Osteocyte (in vitro differentiated cells): ENCODE data around the gene STXBP4. TPM values are rescaled to one million over a fixed set of nuclear protein-coding genes. Genes with fewer than 3 reads are reported as not detected.

Experiments
- DNase-seq: peaks from one replicate; pipeline ENCODE4 v3.0.0; 2021; ENCODE audit warnings: mixed read lengths; ENCODE audit not compliant: unreplicated experiment; ENCODE audit errors: extremely low spot score
- H3K27ac Mint-ChIP-seq: one replicate; pipeline ENCODE4 v1.8.0; 2021; ENCODE audit warnings: mild to moderate bottlenecking, mixed read lengths; ENCODE audit not compliant: unreplicated experiment
- H3K27me3 Mint-ChIP-seq: one replicate; pipeline ENCODE4 v1.8.0; 2021; ENCODE audit warnings: mixed read lengths; ENCODE audit not compliant: unreplicated experiment
- H3K36me3 Mint-ChIP-seq: one replicate; pipeline ENCODE4 v1.8.0; 2021; ENCODE audit warnings: mixed read lengths; ENCODE audit not compliant: unreplicated experiment
- H3K4me1 Mint-ChIP-seq: one replicate; pipeline ENCODE4 v1.8.0; 2021; ENCODE audit warnings: mixed read lengths; ENCODE audit not compliant: unreplicated experiment
- H3K4me3 Mint-ChIP-seq: one replicate; pipeline ENCODE4 v1.8.0; 2021; ENCODE audit warnings: mild to moderate bottlenecking, moderate library complexity, mixed read lengths; ENCODE audit not compliant: unreplicated experiment
- H3K9me3 Mint-ChIP-seq: one replicate; pipeline ENCODE4 v1.8.0; 2021; ENCODE audit warnings: mixed read lengths; ENCODE audit not compliant: unreplicated experiment
- CTCF ChIP-seq: fragments of 200-600 bp; sonication (generic); IDR thresholded peaks from 2 replicates; pipeline ENCODE4 v1.5.0; 2021; ENCODE audit warnings: antibody characterized with exemption, mild to moderate bottlenecking, moderate library complexity
- total RNA-seq: library from RNA; stranded (reverse); gene quantifications from 2 replicates; pipeline ENCODE4 v1.2.1, GENCODE V29; 2021

STXBP4 gene
- total RNA-seq, 1 donor from 2014 or later, result 20.8 TPM

DNA sequence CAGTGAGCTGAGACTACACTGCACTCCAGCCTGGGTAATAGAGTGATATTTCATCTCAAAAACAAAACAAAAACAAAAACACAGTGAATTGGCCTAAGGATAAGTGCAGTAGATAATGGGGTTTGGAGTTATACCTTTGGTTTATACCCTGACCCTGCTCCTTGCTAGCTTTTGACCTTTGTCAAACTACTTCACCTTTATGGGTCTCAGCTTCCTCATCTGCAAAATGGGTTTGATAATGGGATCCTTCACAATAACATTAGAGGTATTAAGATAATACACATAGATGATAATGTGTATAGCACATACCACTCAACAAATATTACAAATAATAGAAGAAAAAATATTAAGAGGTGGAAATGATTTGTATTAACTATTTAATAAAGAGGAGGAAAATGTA, 85.9 kb downstream of the STXBP4 start:
- peaks cover 6% of the 10 kb centered on the region for H3K9me3 Mint-ChIP-seq
- no peak for DNase-seq
- no peak overlapping the region for H3K4me3 Mint-ChIP-seq
- no peaks in the 10 kb centered on the region for H3K27me3 Mint-ChIP-seq
- H3K4me1 Mint-ChIP-seq, result no peaks in the 10 kb centered on the region
- H3K36me3 Mint-ChIP-seq, result peaks cover 8% of the 10 kb centered on the region
- no peak for TF ChIP-seq CTCF
- no peak overlapping the region for H3K27ac Mint-ChIP-seq

DNA sequence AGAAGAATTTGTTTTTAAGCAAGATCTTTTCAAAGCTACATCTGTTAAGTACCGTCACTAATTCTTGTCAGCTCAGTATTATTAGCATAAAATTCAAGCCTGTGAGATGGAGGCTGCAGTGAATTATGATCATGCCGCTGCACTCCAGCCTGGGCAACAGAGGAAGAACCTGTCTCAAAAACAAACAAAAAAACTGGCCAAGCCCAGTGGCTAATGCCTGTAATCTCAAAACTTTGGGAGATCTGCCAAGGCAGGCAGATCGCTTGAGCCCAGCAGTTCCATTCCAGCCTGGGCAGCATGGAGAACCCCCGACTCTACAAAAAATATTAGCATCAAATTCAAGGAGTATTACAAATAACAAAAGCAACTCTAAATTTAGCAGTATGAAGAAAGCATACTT, 88.0 kb downstream of the STXBP4 start:
- H3K27me3 Mint-ChIP-seq, result no peaks in the 10 kb centered on the region
- H3K4me1 Mint-ChIP-seq, result no peaks in the 10 kb centered on the region
- DNase-seq, result no peak
- H3K4me3 Mint-ChIP-seq, result no peak overlapping the region
- TF ChIP-seq CTCF, result no peak
- no peaks in the 10 kb centered on the region for H3K9me3 Mint-ChIP-seq
- H3K27ac Mint-ChIP-seq, result no peak overlapping the region
- no peaks in the 10 kb centered on the region for H3K36me3 Mint-ChIP-seq

- Mint-ChIP-seq H3K4me3 (no peak overlapping the region), H3K27me3 (no peaks in the 10 kb centered on the region), H3K9me3 (no peaks in the 10 kb centered on the region), H3K36me3 (no peaks in the 10 kb centered on the region), H3K4me1 (no peaks in the 10 kb centered on the region), H3K27ac (no peak overlapping the region)
- TF ChIP-seq CTCF, result no peak
- DNase-seq, result no peak
These were observed 88.6 kb downstream of the STXBP4 start for GRCh38 chr17:55057184-55057583.

- TF ChIP-seq CTCF, result no peak
- Mint-ChIP-seq H3K4me3 (no peak overlapping the region), H3K27ac (no peak overlapping the region), H3K4me1 (no peaks in the 10 kb centered on the region), H3K27me3 (no peaks in the 10 kb centered on the region), H3K9me3 (no peaks in the 10 kb centered on the region), H3K36me3 (no peaks in the 10 kb centered on the region)
- DNase-seq, result no peak
These were observed 91.2 kb downstream of the STXBP4 start for GRCh38 chr17:55059724-55060123.

- Mint-ChIP-seq H3K9me3 (no peaks in the 10 kb centered on the region), H3K4me1 (no peaks in the 10 kb centered on the region), H3K4me3 (no peak overlapping the region), H3K27ac (no peak overlapping the region), H3K27me3 (no peaks in the 10 kb centered on the region), H3K36me3 (no peaks in the 10 kb centered on the region)
- DNase-seq, result no peak
- TF ChIP-seq CTCF, result no peak
These were observed 94.4 kb downstream of the STXBP4 start for GRCh38 chr17:55062921-55063320.
